HG02970 (cell line): ENCODE measurements around the gene FAM83C.

ENCODE experiments used
- ATAC-seq: cut with Tn5 transposase; IDR thresholded peaks from one replicate; pipeline ENCODE4 v1.9.1; 2021; ENCODE audit warnings: mild to moderate bottlenecking, moderate library complexity, moderate number of reproducible peaks; ENCODE audit not compliant: unreplicated experiment, low FRiP score

The FAM83C gene

GRCh38 chr20:35291654-35292503 is at the start of gene FAM83C:
TSS of gene FAM83C (minus strand) at chr20:35292425. CDS start at chr20:35292304, 121 bp downstream.
- no peak for ATAC-seq

- ATAC-seq: no peak
These were observed 49.3 kb upstream of the FAM83C start for GRCh38 chr20:35341366-35342028.

- no peak for ATAC-seq
These were observed 48.2 kb upstream of the FAM83C start for GRCh38 chr20:35340436-35340835.

- ATAC-seq: no peak
These were observed 47.4 kb upstream of the FAM83C start for GRCh38 chr20:35339636-35340035.

- ATAC-seq: no peak
These were observed 46.8 kb upstream of the FAM83C start for GRCh38 chr20:35339007-35339406.

- ATAC-seq: no peak
These were observed 42.3 kb upstream of the FAM83C start for GRCh38 chr20:35334311-35335101.

- no peak for ATAC-seq
These were observed 41.4 kb upstream of the FAM83C start for GRCh38 chr20:35333606-35334005.

- ATAC-seq: no peak
These were observed 40.4 kb upstream of the FAM83C start for GRCh38 chr20:35332540-35333200.

GRCh38 chr20:35329435-35330139 is 37.4 kb upstream of the FAM83C start:
- no peak for ATAC-seq

- no peak for ATAC-seq
These were observed 36.5 kb upstream of the FAM83C start for GRCh38 chr20:35328689-35329088.

GRCh38 chr20:35328095-35328685 is 36.0 kb upstream of the FAM83C start:
- no peak for ATAC-seq

GRCh38 chr20:35327074-35327976 is 35.1 kb upstream of the FAM83C start:
- ATAC-seq: no peak

GRCh38 chr20:35326740-35327073 is 34.5 kb upstream of the FAM83C start:
- no peak for ATAC-seq

GRCh38 chr20:35326021-35326739 is 34.0 kb upstream of the FAM83C start:
- no peak for ATAC-seq

- ATAC-seq: no peak
These were observed 33.2 kb upstream of the FAM83C start for GRCh38 chr20:35325401-35325800.

- ATAC-seq: no peak
These were observed 28.3 kb upstream of the FAM83C start for GRCh38 chr20:35320396-35321126.

GRCh38 chr20:35319871-35320197 is 27.6 kb upstream of the FAM83C start:
- no peak for ATAC-seq
